K562 (cell line): ENCODE data around the gene RBPJ. TPM values are rescaled to one million over a fixed set of nuclear protein-coding genes. Genes with fewer than 3 reads are reported as not detected.

ENCODE experiments used
- ATAC-seq: fragments of 200-7000 bp; cut with Tn5 transposase; 3 replicates; pipeline ENCODE4 v1.9.1; 2020; ENCODE audit warnings: moderate library complexity
- BruUV-seq: library from RNA; stranded (reverse); fragments of 400-500 nt; replicated peaks from 2 replicates; lab custom pipeline; 2021; lab: Mats Ljungman, UMichigan
- CTCF ChIA-PET: fragments of 300-600 bp; formaldehyde crosslinking; extraction: SDS; loops from one replicate; lab custom pipeline; 2021; ENCODE audit warnings: low intra/inter-chr PET ratio; lab: Yijun Ruan, JAX
- POLR2A ChIA-PET: fragments of 300-600, 350-650 bp; sonication (Branson Sonifier 250); formaldehyde crosslinking; extraction: SDS; loops from one replicate; lab custom pipeline; 2021; ENCODE audit warnings: antibody characterized with exemption, inconsistent platforms; lab: Yijun Ruan, JAX
- DNase-seq, 4 experiments: peaks; one replicate each; pipeline versions ENCODE4 v3.0.0 to v3.0.0-alpha.2; 2011 to 2018; ENCODE audit warnings: low spot score in 3 of 4, mixed read lengths in 3 of 4; ENCODE audit errors: extremely low read depth in 1 of 4
- FAIRE-seq: peaks from 2 replicates; lab custom pipeline; 2011; peaks lifted over from hg19 to GRCh38; lab: Jason Lieb, UNC
- H2AFZ ChIP-seq: 2 replicates; pipeline ENCODE4 v1.6.0; 2011; ENCODE audit warnings: low read depth, low read length, control low read depth, inconsistent platforms
- H3K27ac ChIP-seq: fragments of 200-600 bp; 3 replicates; pipeline ENCODE4 v1.8.0; 2011; ENCODE audit warnings: low read depth, mild to moderate bottlenecking, control low read depth, inconsistent platforms, low read length, moderate library complexity, mixed read lengths; ENCODE audit errors: extremely low read depth
- H3K27me3 ChIP-seq, 2 experiments: fragments of 300-600 bp in 1 of 2; 2 replicates in 1 of 2; 3 replicates in 1 of 2; pipeline versions ENCODE4 v1.6.0 to v1.8.0; 2011; ENCODE audit warnings: inconsistent platforms in 2 of 2, low read length in 2 of 2, mild to moderate bottlenecking in 1 of 2, mixed read lengths in 1 of 2, moderate library complexity in 1 of 2; ENCODE audit not compliant: control insufficient read depth in 2 of 2, insufficient read depth in 2 of 2
- H3K36me3 ChIP-seq: fragments of 300-600 bp; 3 replicates; pipeline ENCODE4 v1.8.0; 2011; ENCODE audit warnings: mild to moderate bottlenecking, low read length, inconsistent platforms; ENCODE audit not compliant: control insufficient read depth, insufficient read depth
- H3K4me1 ChIP-seq, 2 experiments: fragments of 200-600 bp in 1 of 2; replicated peaks in 1 of 2; 2 replicates in 1 of 2; 3 replicates in 1 of 2; pipeline versions ENCODE4 v1.5.1 to v1.8.0; 2011; ENCODE audit warnings: inconsistent platforms in 2 of 2, low read length in 2 of 2, mild to moderate bottlenecking in 1 of 2, mixed read lengths in 1 of 2, moderate library complexity in 1 of 2; ENCODE audit not compliant: control insufficient read depth in 2 of 2, insufficient read depth in 2 of 2
- H3K4me2 ChIP-seq: 2 replicates; pipeline ENCODE4 v1.6.1; 2011; ENCODE audit warnings: low read length, control low read depth, inconsistent platforms, mixed read lengths; ENCODE audit not compliant: insufficient read depth
- H3K4me3 ChIP-seq: fragments of 200-600 bp; sonication (generic), shearing (Covaris generic); 2 replicates; pipeline ENCODE4 v1.5.1; 2016; ENCODE audit warnings: control low read depth, inconsistent platforms
- H3K79me2 ChIP-seq: fragments of 200-600 bp; 3 replicates; pipeline ENCODE4 v1.8.0; 2011; ENCODE audit warnings: low read length, inconsistent platforms; ENCODE audit not compliant: control insufficient read depth, insufficient read depth
- H3K9ac ChIP-seq, 2 experiments: 2 replicates each; pipeline versions ENCODE4 v1.6.0 to v1.6.1; 2011; ENCODE audit warnings: low read depth in 2 of 2, low read length in 2 of 2, control low read depth in 1 of 2, inconsistent platforms in 1 of 2, mild to moderate bottlenecking in 1 of 2, mixed read lengths in 1 of 2; ENCODE audit not compliant: insufficient read depth in 1 of 2
- H3K9me1 ChIP-seq: one replicate; pipeline ENCODE4 v1.6.0; 2011; ENCODE audit warnings: inconsistent platforms, mild to moderate bottlenecking, low read length, moderate library complexity; ENCODE audit not compliant: control insufficient read depth, insufficient read depth
- H3K9me3 ChIP-seq: replicated peaks from 2 replicates; pipeline ENCODE4 v1.5.1; 2011; ENCODE audit warnings: low read depth, low read length, inconsistent platforms; ENCODE audit not compliant: control insufficient read depth, insufficient read depth
- H4K20me1 ChIP-seq: replicated peaks from 2 replicates; pipeline ENCODE4 v1.6.1; 2011; ENCODE audit warnings: low read length, inconsistent platforms, mixed read lengths; ENCODE audit not compliant: control insufficient read depth, insufficient read depth
- NFIX ChIP-seq: fragments of 250-450 bp; sonication (Bioruptor Pico); IDR thresholded peaks from 2 replicates; pipeline ENCODE4 v1.4.0; 2020; ENCODE audit warnings: low read depth, mild to moderate bottlenecking, moderate library complexity
- ZNF121 ChIP-seq: sonication (generic); formaldehyde crosslinking; conservative IDR thresholded peaks from 2 replicates; pipeline ENCODE4 v1.8.0; 2022; ENCODE audit warnings: missing genetic modification reagents
- ZNF316 ChIP-seq: fragments of 450-650 bp; IDR thresholded peaks from 2 replicates; pipeline ENCODE4 v1.6.1; 2016
- WGBS: fragments of 100-300 bp; shearing (Covaris generic); methylation state at CpG from one replicate; pipeline ENCODE4 v1.1.6; 2016; ENCODE audit warnings: low coverage, mixed read lengths; ENCODE audit not compliant: insufficient coverage; ENCODE audit errors: missing lambda C conversion rate; 5-methylcytosine and 5-hydroxymethylcytosine counted together
- in situ Hi-C: fragments of 300-500 bp; cut with MboI; formaldehyde crosslinking; loops from 4 replicates; pipeline ENCODE4 v1.15.0; 2018; ENCODE audit warnings: inconsistent platforms, mixed read lengths
- intact Hi-C: fragments of 100-400 bp; cut with micrococcal nuclease; formaldehyde crosslinking; loops from 2 replicates; pipeline ENCODE4 v1.14.2; 2022
- polyA plus RNA-seq, 8 experiments: library from polyadenylated mRNA; depleted of rRNA in 4 of 8; stranded (reverse) in 5 of 8; unstranded in 3 of 8; fragments of >200 nt; fragmentation: Nextera tagmentation in 2 of 8; fragmentation: Illumina TruSeq in 1 of 8; extraction: Ambion mirVana in 2 of 8; extraction: Trizol in 1 of 8; gene quantifications; 2 replicates each; pipeline versions ENCODE4 v1.2.1 to v1.2.3, GENCODE V29; 2011 to 2014; ENCODE audit warnings: inconsistent platforms in 1 of 8, missing spikeins in 1 of 8
- total RNA-seq, 7 experiments: library from RNA; depleted of rRNA in 6 of 7; stranded (reverse); fragments of >200 nt in 6 of 7; fragmentation: Illumina TruSeq in 2 of 7; extraction: Trizol in 2 of 7; gene quantifications; 2 replicates each; pipeline versions ENCODE4 v1.2.1 to v1.2.3, GENCODE V29; 2011 to 2021; ENCODE audit warnings: low replicate concordance in 1 of 7

RBPJ gene
- total and polyA plus RNA-seq, 9 of the 15 experiments (the other 6 are each of a cell fraction or from before 2014, with no cell fraction given), result 17.2 to 49.4 (median 33.8) TPM

DNA sequence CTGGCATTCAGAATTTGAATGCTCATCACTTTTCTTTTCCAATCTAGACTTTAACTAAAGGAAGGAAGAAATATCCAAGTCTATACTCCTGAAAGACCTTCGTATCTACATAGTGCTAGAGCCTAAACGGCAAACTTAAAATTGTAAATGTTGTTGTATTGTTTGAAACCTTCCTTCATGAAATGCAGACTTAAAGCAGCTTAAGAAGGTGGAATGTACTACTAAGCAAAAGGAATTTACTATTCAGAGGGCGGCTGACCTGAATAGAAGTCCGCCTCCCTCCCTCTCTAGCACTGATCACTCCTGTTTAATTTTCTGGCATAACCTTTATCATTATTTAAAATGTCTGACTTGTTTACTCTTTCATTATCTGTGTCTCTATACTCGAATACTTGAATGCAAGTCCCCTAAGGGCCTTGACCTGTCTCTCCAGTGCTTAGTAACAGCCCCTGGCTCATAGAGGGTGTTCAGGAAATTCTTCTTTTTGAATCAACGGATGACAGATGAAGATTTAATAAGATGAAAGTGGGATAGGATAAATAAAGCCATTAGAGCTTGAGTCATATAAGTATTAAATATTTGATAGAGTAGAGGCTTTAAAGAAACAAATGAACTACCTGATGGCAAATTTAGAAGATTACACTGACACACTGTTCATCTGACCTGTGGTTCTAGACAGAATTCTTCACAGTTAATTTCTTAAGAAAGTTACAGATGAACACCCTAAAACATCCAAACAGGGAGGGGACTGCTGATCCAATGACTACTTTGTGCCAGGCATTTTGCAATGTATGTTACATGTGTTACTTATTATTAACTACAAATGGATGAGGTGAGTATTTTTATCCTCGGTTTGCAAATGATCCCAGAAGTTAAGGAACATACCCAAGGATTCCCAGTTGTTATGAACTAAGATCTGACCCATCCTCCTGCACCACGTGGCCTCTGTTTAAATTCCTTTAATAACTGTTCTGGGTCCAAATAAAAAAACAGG is 20.2 kb upstream of the RBPJ start:
- 1% methylated on average over 8 of the region's 8 CpGs for WGBS
- H3K9me1 ChIP-seq, result no peaks in the 10 kb centered on the region
- BruUV-seq, result no TSS peak
- ATAC-seq (no peak), FAIRE-seq (no peak), DNase-seq (no peak)
- H4K20me1 ChIP-seq, result no peaks in the 10 kb centered on the region
- no peaks in the 10 kb centered on the region for H3K79me2 ChIP-seq
- TF ChIP-seq NFIX (CRISPR knock-in tag), result no peak
- no peak for TF ChIP-seq ZNF121 (CRISPR knock-in tag)
- 0 out of 2 replicates have a peak, but pooled peaks have one; percentile 6 for TF ChIP-seq ZNF316
- H3K4me1 ChIP-seq, result no peaks in the 10 kb centered on the region; a peak in 2 of 5 replicates
- no peak overlapping the region for H3K27ac ChIP-seq
- peaks cover 7 to 14% of the 10 kb centered on the region in 2 experiments for H3K27me3 ChIP-seq
- POLR2A ChIA-PET, result no interaction called here
- intact Hi-C loops, result no loop called here
- no peaks in the 10 kb centered on the region; the same call in 1 of the 2 replicates for H3K9me3 ChIP-seq
- in situ Hi-C loops, result no loop called here
- H3K4me3 ChIP-seq, result no peak overlapping the region
- H3K9ac ChIP-seq, result no peak overlapping the region
- H3K4me2 ChIP-seq, result no peak overlapping the region
- CTCF ChIA-PET, result no interaction called here
- H3K36me3 ChIP-seq, result no peaks in the 10 kb centered on the region
- H2AFZ ChIP-seq, result no peak overlapping the region
